HFFc6 (cell line): ENCODE data around the gene CRLF1. TPM values are rescaled to one million over a fixed set of nuclear protein-coding genes. Genes with fewer than 3 reads are reported as not detected.
A peak's percentile ranks its signal among the peaks of the same experiment; 100 is the strongest.
"Not testable (repeated sequence)": the region's sequence is repeated elsewhere in the genome, so short reads cannot be mapped to it uniquely, and the experiment has no call there.

Experiments
- DNase-seq: peaks from one replicate; pipeline ENCODE4 v3.0.0-alpha.2; 2018
- H3K27ac Mint-ChIP-seq: 2 replicates; pipeline ENCODE4 v1.8.0; 2020; ENCODE audit warnings: mild to moderate bottlenecking, mixed read lengths
- H3K27me3 Mint-ChIP-seq: 2 replicates; pipeline ENCODE4 v1.8.0; 2021; ENCODE audit warnings: mild to moderate bottlenecking, moderate library complexity, mixed read lengths; ENCODE audit not compliant: insufficient read depth
- H3K36me3 Mint-ChIP-seq: 2 replicates; pipeline ENCODE4 v1.8.0; 2021; ENCODE audit warnings: low read depth, mixed read lengths
- H3K4me1 Mint-ChIP-seq: 2 replicates; pipeline ENCODE4 v1.8.0; 2020; ENCODE audit warnings: low read depth, mixed read lengths
- H3K4me3 Mint-ChIP-seq: 2 replicates; pipeline ENCODE4 v1.8.0; 2020; ENCODE audit warnings: mild to moderate bottlenecking, moderate library complexity, mixed read lengths
- H3K9me3 Mint-ChIP-seq: 2 replicates; pipeline ENCODE4 v1.8.0; 2020; ENCODE audit warnings: mild to moderate bottlenecking, mixed read lengths
- total RNA-seq, 6 experiments: library from RNA; stranded (reverse); fragmentation: NEBNext Ultra II Directional; extraction: Animal tissue kit (Norgen Biotek cat#: 25700); gene quantifications; 2 replicates in 1 of 6; 3 replicates in 5 of 6; pipeline ENCODE4 v1.2.3, GENCODE V29; 2021
- TF ChIP-seq, protein P1 (sequence below): fragments of 200-600 bp; sonication (generic); IDR thresholded peaks from 2 replicates; pipeline ENCODE4 v1.5.0; 2021; ENCODE audit warnings: antibody characterized with exemption, mild to moderate bottlenecking

The CRLF1 gene
- total RNA-seq, 6 experiments from 2014 or later = 1.6 to 4.1 (median 2.4) TPM

DNA sequence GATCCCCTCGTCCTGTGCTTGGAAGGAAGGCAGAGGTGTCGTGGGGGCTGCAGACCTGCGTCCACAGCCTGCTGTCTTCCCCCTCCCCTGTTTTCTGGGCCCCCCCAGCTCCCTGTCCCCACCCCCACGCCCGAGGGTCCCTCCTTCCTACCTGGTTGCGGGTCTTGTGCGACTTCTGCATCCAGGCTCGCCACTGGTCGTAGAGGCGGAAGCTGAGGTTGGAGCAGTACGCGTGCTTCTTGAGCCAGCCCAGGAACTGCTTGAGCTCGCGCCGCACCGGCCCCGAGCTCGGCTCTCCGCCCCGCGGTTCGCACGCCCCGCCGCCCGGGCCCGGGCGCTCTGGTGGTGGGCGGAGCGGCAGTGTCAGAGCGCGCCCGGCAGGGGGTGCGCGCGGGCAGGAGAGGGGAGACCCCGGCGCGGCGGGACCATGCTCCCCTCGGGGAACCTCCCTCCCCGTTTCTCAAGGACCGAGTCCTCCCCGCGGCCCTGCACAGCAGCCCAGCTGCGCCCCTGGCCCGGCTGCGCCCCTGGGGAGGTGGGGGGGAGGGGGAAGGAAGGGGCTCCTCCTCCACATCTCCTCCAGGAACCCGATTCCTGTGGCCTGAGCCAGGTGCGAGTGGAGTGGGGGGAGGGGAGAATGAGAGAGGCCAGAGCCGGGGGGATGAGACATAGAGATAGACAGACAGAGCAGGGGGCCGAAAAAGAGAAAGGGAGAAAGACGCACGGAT lies 12.3 kb downstream of the CRLF1 start:
- Mint-ChIP-seq H3K4me3 (peak overlapping the region; percentile 77), H3K4me1 (peaks cover 19% of the 10 kb centered on the region), H3K36me3 (peaks cover 8% of the 10 kb centered on the region; the same call in 1 of the 2 replicates), H3K27ac (peak overlapping the region; percentile 65), H3K9me3 (no peaks in the 10 kb centered on the region), H3K27me3 (peaks cover 5% of the 10 kb centered on the region; the same call in 1 of the 2 replicates)
- TF ChIP-seq, protein P1, sequence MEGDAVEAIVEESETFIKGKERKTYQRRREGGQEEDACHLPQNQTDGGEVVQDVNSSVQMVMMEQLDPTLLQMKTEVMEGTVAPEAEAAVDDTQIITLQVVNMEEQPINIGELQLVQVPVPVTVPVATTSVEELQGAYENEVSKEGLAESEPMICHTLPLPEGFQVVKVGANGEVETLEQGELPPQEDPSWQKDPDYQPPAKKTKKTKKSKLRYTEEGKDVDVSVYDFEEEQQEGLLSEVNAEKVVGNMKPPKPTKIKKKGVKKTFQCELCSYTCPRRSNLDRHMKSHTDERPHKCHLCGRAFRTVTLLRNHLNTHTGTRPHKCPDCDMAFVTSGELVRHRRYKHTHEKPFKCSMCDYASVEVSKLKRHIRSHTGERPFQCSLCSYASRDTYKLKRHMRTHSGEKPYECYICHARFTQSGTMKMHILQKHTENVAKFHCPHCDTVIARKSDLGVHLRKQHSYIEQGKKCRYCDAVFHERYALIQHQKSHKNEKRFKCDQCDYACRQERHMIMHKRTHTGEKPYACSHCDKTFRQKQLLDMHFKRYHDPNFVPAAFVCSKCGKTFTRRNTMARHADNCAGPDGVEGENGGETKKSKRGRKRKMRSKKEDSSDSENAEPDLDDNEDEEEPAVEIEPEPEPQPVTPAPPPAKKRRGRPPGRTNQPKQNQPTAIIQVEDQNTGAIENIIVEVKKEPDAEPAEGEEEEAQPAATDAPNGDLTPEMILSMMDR = peak; percentile 90
- DNase-seq = peak; percentile 47

GRCh38 chr19:18593367-18594095 lies 13.1 kb downstream of the CRLF1 start:
- Mint-ChIP-seq H3K27ac (peak overlapping the region; percentile 34; the same call in 1 of the 2 replicates), H3K9me3 (no peaks in the 10 kb centered on the region), H3K36me3 (peaks cover 8% of the 10 kb centered on the region; the same call in 1 of the 2 replicates), H3K4me1 (peaks cover 19% of the 10 kb centered on the region), H3K4me3 (peak overlapping the region; percentile 58), H3K27me3 (peaks cover 4% of the 10 kb centered on the region; the same call in 1 of the 2 replicates)
- no peak for DNase-seq
- TF ChIP-seq, protein P1 = no peak

- H3K4me3 Mint-ChIP-seq, H3K36me3 Mint-ChIP-seq, H3K27me3 Mint-ChIP-seq, H3K9me3 Mint-ChIP-seq, DNase-seq, H3K27ac Mint-ChIP-seq: not testable (repeated sequence)
- peaks cover 26% of the 10 kb centered on the region for H3K4me1 Mint-ChIP-seq
Observed at GRCh38 chr19:18592732-18593131, 13.9 kb downstream of the CRLF1 start.

DNA sequence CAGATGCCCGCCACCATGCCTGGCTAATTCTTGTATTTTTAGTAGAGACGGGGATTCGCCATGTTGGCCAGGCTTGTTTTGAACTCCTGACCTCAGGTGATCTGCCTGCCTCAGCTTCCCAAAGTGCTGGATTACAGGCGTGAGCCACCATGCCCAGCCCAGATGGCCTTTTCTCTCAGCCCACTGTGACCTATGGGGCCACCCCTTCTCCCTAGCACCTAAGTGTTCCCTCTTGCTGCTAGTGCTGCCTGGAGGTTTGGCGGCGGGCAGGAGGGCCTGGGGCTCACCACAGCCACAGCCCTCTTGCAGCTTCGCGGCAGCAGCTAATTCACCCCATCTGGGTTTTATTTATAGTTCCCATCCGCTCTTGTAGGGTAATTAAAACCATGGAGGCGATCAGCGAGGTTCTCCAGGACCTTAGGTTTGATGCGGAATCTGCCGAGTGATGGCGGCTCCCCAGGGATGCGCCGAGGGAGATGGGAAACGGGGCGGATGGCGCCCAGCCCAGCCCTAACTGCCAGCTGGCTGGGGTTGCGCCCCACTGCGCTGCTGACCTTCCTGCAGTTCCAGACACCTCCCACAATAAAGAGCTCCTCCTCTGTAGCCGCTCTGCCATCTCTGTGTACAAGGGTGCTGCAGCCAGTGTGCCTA lies 14.7 kb downstream of the CRLF1 start:
- H3K27me3 Mint-ChIP-seq = peaks cover 4% of the 10 kb centered on the region; the same call in 1 of the 2 replicates
- DNase-seq = no peak
- H3K4me1 Mint-ChIP-seq = peaks cover 28% of the 10 kb centered on the region
- H3K9me3 Mint-ChIP-seq = no peaks in the 10 kb centered on the region
- TF ChIP-seq, protein P1 = no peak
- no peak overlapping the region for H3K4me3 Mint-ChIP-seq
- no peak overlapping the region for H3K27ac Mint-ChIP-seq
- H3K36me3 Mint-ChIP-seq = peaks cover 8% of the 10 kb centered on the region; the same call in 1 of the 2 replicates

DNA sequence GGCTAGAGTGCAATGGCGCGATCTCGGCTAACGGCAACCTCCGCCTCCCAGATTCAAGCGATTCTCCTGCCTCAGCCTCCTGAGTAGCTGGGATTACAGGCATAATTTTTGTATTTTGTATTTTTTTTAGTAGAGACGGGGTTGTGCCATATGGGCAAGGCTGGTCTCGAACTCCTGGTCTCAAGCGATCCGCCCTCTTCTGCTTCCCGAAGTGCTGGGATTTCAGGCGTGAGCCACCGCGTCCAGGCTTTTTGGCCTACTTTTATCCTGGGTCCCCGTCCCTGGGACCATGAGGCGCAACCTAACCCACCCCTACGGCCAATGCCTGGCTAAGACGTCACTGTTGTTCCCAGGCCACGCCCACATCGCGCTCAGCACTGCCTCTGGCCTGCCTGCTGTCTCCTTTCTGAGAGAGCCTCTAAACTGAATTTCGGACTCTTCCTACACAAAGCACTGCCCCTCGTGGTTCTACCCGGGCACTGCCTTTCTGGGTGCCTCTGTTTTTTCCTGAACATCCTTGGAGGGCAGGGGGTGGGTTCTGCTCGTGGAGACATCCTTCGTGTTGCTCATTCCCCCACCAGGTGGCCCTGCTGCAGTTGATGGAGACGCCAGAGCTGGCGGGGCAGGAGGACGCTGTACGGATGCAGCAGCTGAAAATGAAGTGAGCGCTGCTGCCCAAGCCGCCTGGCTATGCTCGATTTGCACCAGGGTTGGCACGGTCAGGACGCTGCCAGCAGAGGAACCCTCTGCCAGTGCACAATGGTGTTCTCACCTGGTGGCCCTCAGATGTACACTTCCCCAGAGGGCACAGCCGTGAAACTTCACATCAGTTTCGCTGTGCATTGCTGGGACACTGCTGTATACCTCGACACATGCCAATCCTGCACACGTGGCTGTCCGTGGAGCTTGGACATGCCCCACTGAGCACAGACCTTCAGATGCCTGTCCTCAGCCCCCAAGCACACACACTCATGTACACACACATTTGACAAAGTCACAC lies 16.0 kb downstream of the CRLF1 start:
- Mint-ChIP-seq H3K27me3 (no peaks in the 10 kb centered on the region), H3K9me3 (no peaks in the 10 kb centered on the region), H3K36me3 (peaks cover 8% of the 10 kb centered on the region; the same call in 1 of the 2 replicates), H3K27ac (no peak overlapping the region; the same call in 1 of the 2 replicates), H3K4me3 (peak overlapping the region; percentile 85; the same call in 1 of the 2 replicates), H3K4me1 (peaks cover 28% of the 10 kb centered on the region)
- TF ChIP-seq, protein P1 = peak; percentile 44
- no peak for DNase-seq
